Measurements from ENCODE around the gene GATAD2B. TPM values are rescaled to one million over a fixed set of nuclear protein-coding genes. Genes with fewer than 3 reads are reported as not detected.

The GATAD2B gene
- total RNA-seq, 1 experiment from 2014 or later = 8.9 TPM

Other genes with a start within 250 kb of the GATAD2B start
- 8.7 and 10.7 TPM in 2 replicates for gene NPR1, start 244.3 kb downstream of the GATAD2B start, total RNA-seq (2014; rRNA removed; shearing (Covaris generic))
- 58.3 and 66.6 TPM in 2 replicates for gene INTS3, start 194.9 kb downstream of the GATAD2B start, total RNA-seq (2014; rRNA removed; shearing (Covaris generic))
- gene SLC27A3, start 147.6 kb downstream of the GATAD2B start, total RNA-seq (2014; rRNA removed; shearing (Covaris generic)) = 44.7 and 48.9 TPM in 2 replicates
- 41.9 and 57.0 TPM in 2 replicates for gene DENND4B, start 23.7 kb upstream of the GATAD2B start, total RNA-seq (2014; rRNA removed; shearing (Covaris generic))
- 17.1 and 22.4 TPM in 2 replicates for gene CRTC2, start 35.6 kb upstream of the GATAD2B start, total RNA-seq (2014; rRNA removed; shearing (Covaris generic))
- 310 and 377 TPM in 2 replicates for gene SLC39A1, start 40.6 kb upstream of the GATAD2B start, total RNA-seq (2014; rRNA removed; shearing (Covaris generic))
- gene CREB3L4, start 44.9 kb upstream of the GATAD2B start, total RNA-seq (2014; rRNA removed; shearing (Covaris generic)) = 58.2 and 81.2 TPM in 2 replicates
- 202 and 232 TPM in 2 replicates for gene JTB, start 54.7 kb upstream of the GATAD2B start, total RNA-seq (2014; rRNA removed; shearing (Covaris generic))
- gene RAB13, start 63.4 kb upstream of the GATAD2B start, total RNA-seq (2014; rRNA removed; shearing (Covaris generic)) = 50.7 and 57.3 TPM in 2 replicates
- 2,701 and 3,425 TPM in 2 replicates for gene RPS27, start 67.8 kb upstream of the GATAD2B start, total RNA-seq (2014; rRNA removed; shearing (Covaris generic))
- gene NUP210L, start 232.1 kb upstream of the GATAD2B start, total RNA-seq (2014; rRNA removed; shearing (Covaris generic)) = 0.03 TPM in 1 of 2 replicates, not detected in the other